VCaP (cell line): Measurements from ENCODE around the gene SLC38A10.
A peak's percentile ranks its signal among the peaks of the same experiment; 100 is the strongest.

ENCODE experiments used
- H3K27ac ChIP-seq: fragments of 450-650 bp; 2 replicates; pipeline ENCODE4 v1.5.1; 2017
- CTCF ChIP-seq: fragments of 450-650 bp; conservative IDR thresholded peaks from 2 replicates; pipeline ENCODE4 v1.5.1; 2017; ENCODE audit warnings: mild to moderate bottlenecking, moderate library complexity

Gene SLC38A10

GRCh38 chr17:81323411-81323868 lies 28.3 kb upstream of the SLC38A10 start:
- no peak for TF ChIP-seq CTCF
- no peak overlapping the region for H3K27ac ChIP-seq

- no peak for TF ChIP-seq CTCF
- H3K27ac ChIP-seq: no peak overlapping the region
These were observed 27.9 kb upstream of the SLC38A10 start for GRCh38 chr17:81323083-81323369.

- H3K27ac ChIP-seq: no peak overlapping the region
- TF ChIP-seq CTCF: 0 out of 2 replicates have a peak, but pooled peaks have one; percentile 12
These were observed 27.4 kb upstream of the SLC38A10 start for GRCh38 chr17:81322271-81323082.

- H3K27ac ChIP-seq: no peak overlapping the region
- no peak for TF ChIP-seq CTCF
These were observed 23.0 kb upstream of the SLC38A10 start for GRCh38 chr17:81317961-81318605.

GRCh38 chr17:81317530-81317821 lies 22.4 kb upstream of the SLC38A10 start:
- no peak for TF ChIP-seq CTCF
- H3K27ac ChIP-seq: no peak overlapping the region

GRCh38 chr17:81315885-81316391 lies 20.8 kb upstream of the SLC38A10 start:
- no peak overlapping the region for H3K27ac ChIP-seq
- TF ChIP-seq CTCF: no peak

- TF ChIP-seq CTCF: no peak
- no peak overlapping the region for H3K27ac ChIP-seq
These were observed 20.2 kb upstream of the SLC38A10 start for GRCh38 chr17:81315129-81315884.
